Measurements from ENCODE around the gene NR4A3.

Gene NR4A3

DNA sequence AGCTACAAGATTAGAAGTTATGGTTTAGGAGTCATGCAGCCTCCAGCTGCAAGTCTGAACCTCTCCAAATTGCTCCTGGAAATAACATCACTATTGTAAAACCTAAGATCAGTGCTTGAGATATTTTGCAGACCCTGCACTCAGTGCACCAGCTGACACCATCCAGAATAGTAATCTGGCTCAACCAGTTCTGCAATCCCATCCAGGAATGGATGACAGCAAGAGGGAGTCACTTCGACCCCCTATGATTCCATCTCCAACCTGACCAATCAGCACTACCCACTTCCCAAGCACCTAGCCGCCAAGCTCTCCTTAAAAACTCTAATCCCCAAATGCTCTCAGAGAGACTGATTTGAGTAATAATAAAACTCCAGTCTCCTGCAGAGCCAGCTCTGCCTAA lies 37.9 kb upstream of the NR4A3 start:
- no peak for ATAC-seq (ENCODE audit: insufficient read depth, low read depth)
- no peak for DNase-seq
- H3K4me1 ChIP-seq (ENCODE audit: insufficient read depth, low read length), result no peaks in the 10 kb centered on the region
- no peak for TF ChIP-seq EZH2 (IDR thresholded peaks at IDR 0.05; ENCODE audit: borderline replicate concordance, low read depth, low read length, severe bottlenecking)
- TF ChIP-seq, protein P1, sequence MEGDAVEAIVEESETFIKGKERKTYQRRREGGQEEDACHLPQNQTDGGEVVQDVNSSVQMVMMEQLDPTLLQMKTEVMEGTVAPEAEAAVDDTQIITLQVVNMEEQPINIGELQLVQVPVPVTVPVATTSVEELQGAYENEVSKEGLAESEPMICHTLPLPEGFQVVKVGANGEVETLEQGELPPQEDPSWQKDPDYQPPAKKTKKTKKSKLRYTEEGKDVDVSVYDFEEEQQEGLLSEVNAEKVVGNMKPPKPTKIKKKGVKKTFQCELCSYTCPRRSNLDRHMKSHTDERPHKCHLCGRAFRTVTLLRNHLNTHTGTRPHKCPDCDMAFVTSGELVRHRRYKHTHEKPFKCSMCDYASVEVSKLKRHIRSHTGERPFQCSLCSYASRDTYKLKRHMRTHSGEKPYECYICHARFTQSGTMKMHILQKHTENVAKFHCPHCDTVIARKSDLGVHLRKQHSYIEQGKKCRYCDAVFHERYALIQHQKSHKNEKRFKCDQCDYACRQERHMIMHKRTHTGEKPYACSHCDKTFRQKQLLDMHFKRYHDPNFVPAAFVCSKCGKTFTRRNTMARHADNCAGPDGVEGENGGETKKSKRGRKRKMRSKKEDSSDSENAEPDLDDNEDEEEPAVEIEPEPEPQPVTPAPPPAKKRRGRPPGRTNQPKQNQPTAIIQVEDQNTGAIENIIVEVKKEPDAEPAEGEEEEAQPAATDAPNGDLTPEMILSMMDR (IDR thresholded peaks at IDR 0.05; ENCODE audit: borderline replicate concordance, extremely low read depth, low read length, poor library complexity, severe bottlenecking), result no peak
- H3K9me3 ChIP-seq (ENCODE audit: insufficient read depth, low read length, severe bottlenecking), result no peaks in the 10 kb centered on the region
- no peak overlapping the region for H3K4me3 ChIP-seq (ENCODE audit: low read depth in 1 of 2, low read length in 2 of 2)
- H4K20me1 ChIP-seq (ENCODE audit: insufficient read depth, low read length), result no peaks in the 10 kb centered on the region
- H3K27me3 ChIP-seq (ENCODE audit: insufficient read depth, low read length, poor library complexity), result no peaks in the 10 kb centered on the region
- H2AFZ ChIP-seq (ENCODE audit: low read depth, low read length), result no peak overlapping the region
- no peak overlapping the region for H3K9ac ChIP-seq (ENCODE audit: low read depth, low read length)
- no peaks in the 10 kb centered on the region for H3K36me3 ChIP-seq (ENCODE audit: insufficient read depth, low read length)
- H3K79me2 ChIP-seq (ENCODE audit: insufficient read depth, low read length), result no peaks in the 10 kb centered on the region
- no peak overlapping the region for H3K4me2 ChIP-seq (ENCODE audit: insufficient read depth, low read length)
- no peak overlapping the region for H3K27ac ChIP-seq (ENCODE audit: low read length)

DNA sequence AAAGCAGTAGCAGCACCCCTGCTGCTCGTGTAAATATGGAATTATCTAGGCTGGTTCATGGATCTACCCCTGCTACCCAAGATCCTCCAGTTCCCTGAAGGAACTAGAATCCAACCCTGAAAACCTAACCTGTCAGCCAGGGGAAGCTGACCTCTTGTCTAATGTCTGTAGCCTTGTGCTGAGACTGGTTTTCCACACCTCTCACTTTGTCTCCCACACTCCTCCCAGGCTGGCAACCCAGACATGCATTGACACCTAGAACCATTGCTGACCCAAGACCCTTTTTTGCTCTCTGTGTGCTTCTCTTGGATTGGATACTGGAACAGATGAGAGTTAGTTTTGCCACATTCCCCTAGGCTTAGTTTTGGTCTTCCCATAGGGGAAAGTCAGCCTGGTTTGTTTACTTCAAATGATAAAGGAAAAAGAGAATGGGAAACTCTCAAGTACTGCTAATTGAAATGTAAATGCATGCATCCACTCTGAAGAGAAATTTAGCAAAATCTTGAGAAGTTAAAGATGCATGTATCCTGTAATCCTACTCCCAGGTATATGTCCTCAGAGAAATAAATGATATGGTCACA lies 36.6 kb upstream of the NR4A3 start:
- Histone ChIP-seq H3K36me3 (ENCODE audit: insufficient read depth, low read length) (no peaks in the 10 kb centered on the region), H4K20me1 (ENCODE audit: insufficient read depth, low read length) (no peaks in the 10 kb centered on the region), H3K27me3 (ENCODE audit: insufficient read depth, low read length, poor library complexity) (no peaks in the 10 kb centered on the region), H3K79me2 (ENCODE audit: insufficient read depth, low read length) (no peaks in the 10 kb centered on the region), H3K4me1 (ENCODE audit: insufficient read depth, low read length) (no peaks in the 10 kb centered on the region), H3K27ac (ENCODE audit: low read length) (no peak overlapping the region), H2AFZ (ENCODE audit: low read depth, low read length) (no peak overlapping the region), H3K9ac (ENCODE audit: low read depth, low read length) (no peak overlapping the region), H3K9me3 (ENCODE audit: insufficient read depth, low read length, severe bottlenecking) (no peaks in the 10 kb centered on the region), H3K4me3 (ENCODE audit: low read depth in 1 of 2, low read length in 2 of 2) (no peak overlapping the region), H3K4me2 (ENCODE audit: insufficient read depth, low read length) (no peak overlapping the region)
- ATAC-seq (ENCODE audit: insufficient read depth, low read depth) (no peak), DNase-seq (no peak)
- TF ChIP-seq EZH2 (IDR thresholded peaks at IDR 0.05; ENCODE audit: borderline replicate concordance, low read depth, low read length, severe bottlenecking), result no peak
- TF ChIP-seq, protein P1 (IDR thresholded peaks at IDR 0.05; ENCODE audit: borderline replicate concordance, extremely low read depth, low read length, poor library complexity, severe bottlenecking), result no peak

DNA sequence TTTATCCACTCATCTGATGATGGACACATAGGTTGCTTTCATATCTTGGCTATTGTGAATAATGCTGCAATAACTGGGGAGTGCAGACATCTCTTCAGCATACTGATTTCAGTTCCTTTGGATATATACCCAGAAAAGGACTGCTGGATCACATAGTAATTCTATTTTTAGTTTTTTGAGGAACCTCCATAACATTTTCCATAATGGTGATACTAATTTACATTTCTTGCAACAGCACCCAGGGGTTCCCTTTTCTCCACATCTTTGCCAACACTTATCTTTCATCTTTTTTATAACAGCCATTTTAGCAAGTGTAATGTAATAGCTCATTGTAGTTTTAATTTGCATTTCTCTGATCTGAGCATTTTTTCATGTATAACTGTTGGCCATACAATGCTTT lies 34.1 kb upstream of the NR4A3 start:
- no peak overlapping the region for H3K27ac ChIP-seq (ENCODE audit: low read length)
- ATAC-seq (ENCODE audit: insufficient read depth, low read depth), result no peak
- H3K27me3 ChIP-seq (ENCODE audit: insufficient read depth, low read length, poor library complexity), result no peaks in the 10 kb centered on the region

More for the DNA sequence above, 34.1 kb upstream of the NR4A3 start:
- no peaks in the 10 kb centered on the region for H3K4me1 ChIP-seq (ENCODE audit: insufficient read depth, low read length)
- H3K4me3 ChIP-seq (ENCODE audit: low read depth in 1 of 2, low read length in 2 of 2), result no peak overlapping the region
- no peak for DNase-seq
- no peaks in the 10 kb centered on the region for H3K9me3 ChIP-seq (ENCODE audit: insufficient read depth, low read length, severe bottlenecking)
- no peaks in the 10 kb centered on the region for H3K36me3 ChIP-seq (ENCODE audit: insufficient read depth, low read length)
- no peak overlapping the region for H3K9ac ChIP-seq (ENCODE audit: low read depth, low read length)
- H4K20me1 ChIP-seq (ENCODE audit: insufficient read depth, low read length), result no peaks in the 10 kb centered on the region
- H2AFZ ChIP-seq (ENCODE audit: low read depth, low read length), result no peak overlapping the region
- no peak overlapping the region for H3K4me2 ChIP-seq (ENCODE audit: insufficient read depth, low read length)
- no peak for TF ChIP-seq EZH2 (IDR thresholded peaks at IDR 0.05; ENCODE audit: borderline replicate concordance, low read depth, low read length, severe bottlenecking)
- TF ChIP-seq, protein P1 (IDR thresholded peaks at IDR 0.05; ENCODE audit: borderline replicate concordance, extremely low read depth, low read length, poor library complexity, severe bottlenecking), result no peak
- H3K79me2 ChIP-seq (ENCODE audit: insufficient read depth, low read length), result no peaks in the 10 kb centered on the region

Measured in DND-41 (cell line).